ENCODE measurements around the gene ARID1B.
A peak's percentile ranks its signal among the peaks of the same experiment; 100 is the strongest.

ARID1B gene

GRCh38 chr6:156789081-156789943, 12.1 kb downstream of the ARID1B start:
- H3K4me1 ChIP-seq: peaks cover 8% of the 10 kb centered on the region
- TF ChIP-seq CTCF (IDR thresholded peaks at IDR 0.05): no peak
- H3K9ac ChIP-seq: no peak overlapping the region

GRCh38 chr6:156790711-156791319, 13.6 kb downstream of the ARID1B start:
- H2AFZ ChIP-seq: no peak overlapping the region
- H3K4me1 ChIP-seq: peaks cover 14% of the 10 kb centered on the region
- H3K27ac ChIP-seq: peak overlapping the region; percentile 2
- no peak overlapping the region for H3K9ac ChIP-seq
- peaks cover 90% of the 10 kb centered on the region for H3K79me2 ChIP-seq
- no peak for TF ChIP-seq CTCF (IDR thresholded peaks at IDR 0.05)
- H3K4me3 ChIP-seq (ENCODE audit: low read depth, low read length): peak overlapping the region; percentile 2
- H3K4me2 ChIP-seq (ENCODE audit: low read length): peak overlapping the region; percentile 24
- H3K27me3 ChIP-seq (ENCODE audit: control insufficient read depth, insufficient read depth, low read length): no peaks in the 10 kb centered on the region
- no peaks in the 10 kb centered on the region for H3K36me3 ChIP-seq (ENCODE audit: control insufficient read depth, insufficient read depth, low read length)
- H3K9me3 ChIP-seq (ENCODE audit: control insufficient read depth, low read length): no peaks in the 10 kb centered on the region

More at GRCh38 chr6:156789081-156789943, 12.1 kb downstream of the ARID1B start:
- Histone ChIP-seq H3K36me3 (ENCODE audit: control insufficient read depth, insufficient read depth, low read length) (no peaks in the 10 kb centered on the region), H3K27ac (no peak overlapping the region), H3K4me3 (ENCODE audit: low read depth, low read length) (no peak overlapping the region), H2AFZ (no peak overlapping the region), H3K9me3 (ENCODE audit: control insufficient read depth, low read length) (no peaks in the 10 kb centered on the region), H3K79me2 (peaks cover 88% of the 10 kb centered on the region), H3K4me2 (ENCODE audit: low read length) (no peak overlapping the region), H3K27me3 (ENCODE audit: control insufficient read depth, insufficient read depth, low read length) (no peaks in the 10 kb centered on the region)

- TF ChIP-seq CTCF (IDR thresholded peaks at IDR 0.05): no peak
- no peak overlapping the region for H2AFZ ChIP-seq
- no peak overlapping the region for H3K9ac ChIP-seq
- H3K27ac ChIP-seq: peak overlapping the region; percentile 2
- no peaks in the 10 kb centered on the region for H3K36me3 ChIP-seq (ENCODE audit: control insufficient read depth, insufficient read depth, low read length)
- H3K4me1 ChIP-seq: peaks cover 19% of the 10 kb centered on the region
- H3K79me2 ChIP-seq: peaks cover 90% of the 10 kb centered on the region
- H3K4me3 ChIP-seq (ENCODE audit: low read depth, low read length): peak overlapping the region; percentile 2
- no peaks in the 10 kb centered on the region for H3K9me3 ChIP-seq (ENCODE audit: control insufficient read depth, low read length)
- no peaks in the 10 kb centered on the region for H3K27me3 ChIP-seq (ENCODE audit: control insufficient read depth, insufficient read depth, low read length)
- peak overlapping the region; percentile 24 for H3K4me2 ChIP-seq (ENCODE audit: low read length)
Observed at GRCh38 chr6:156791320-156791850, 14.2 kb downstream of the ARID1B start.

- TF ChIP-seq CTCF (IDR thresholded peaks at IDR 0.05): no peak
- no peak overlapping the region for H3K4me2 ChIP-seq (ENCODE audit: low read length)
- no peak overlapping the region for H2AFZ ChIP-seq
- H3K27me3 ChIP-seq (ENCODE audit: control insufficient read depth, insufficient read depth, low read length): no peaks in the 10 kb centered on the region
- H3K79me2 ChIP-seq: peaks cover 89% of the 10 kb centered on the region
- H3K4me3 ChIP-seq (ENCODE audit: low read depth, low read length): no peak overlapping the region
- H3K4me1 ChIP-seq: peaks cover 25% of the 10 kb centered on the region
- H3K27ac ChIP-seq: no peak overlapping the region
- H3K36me3 ChIP-seq (ENCODE audit: control insufficient read depth, insufficient read depth, low read length): no peaks in the 10 kb centered on the region
- H3K9me3 ChIP-seq (ENCODE audit: control insufficient read depth, low read length): no peaks in the 10 kb centered on the region
- H3K9ac ChIP-seq: no peak overlapping the region
Observed at GRCh38 chr6:156793200-156793599, 16.0 kb downstream of the ARID1B start.
